Glomerular visceral epithelial cell (primary cell): Measurements from ENCODE around the gene SMNDC1.
"Not testable (repeated sequence)": the region's sequence is repeated elsewhere in the genome, so short reads cannot be mapped to it uniquely, and the experiment has no call there.

Experiments
- DNase-seq: peaks from one replicate; pipeline ENCODE4 v3.0.0-alpha.2; 2016; ENCODE audit errors: extremely low spot score

SMNDC1 gene

DNA sequence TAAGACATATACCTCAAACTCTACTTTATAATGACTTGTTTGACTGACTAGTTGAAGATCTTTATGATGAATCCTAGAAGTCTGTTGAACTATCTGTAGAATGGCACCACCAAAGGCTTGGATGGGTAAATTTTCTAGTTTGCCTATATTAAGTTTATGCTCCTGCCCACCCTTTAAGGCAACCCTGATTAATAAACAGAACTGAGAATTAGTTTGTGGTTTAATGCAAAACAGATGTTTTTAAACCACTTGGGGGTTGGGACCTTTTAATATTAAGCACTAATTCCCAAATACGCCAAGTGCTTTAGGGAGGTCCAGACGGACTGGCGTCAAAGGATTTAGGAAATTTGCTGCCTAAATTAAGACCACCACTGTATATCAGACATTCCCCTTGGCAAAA is 20.5 kb downstream of the SMNDC1 start:
- no peak for DNase-seq

GRCh38 chr10:110279407-110279986 is 25.2 kb downstream of the SMNDC1 start:
- peak; percentile 62 for DNase-seq

GRCh38 chr10:110278562-110279406 is 25.9 kb downstream of the SMNDC1 start:
- DNase-seq = no peak

DNA sequence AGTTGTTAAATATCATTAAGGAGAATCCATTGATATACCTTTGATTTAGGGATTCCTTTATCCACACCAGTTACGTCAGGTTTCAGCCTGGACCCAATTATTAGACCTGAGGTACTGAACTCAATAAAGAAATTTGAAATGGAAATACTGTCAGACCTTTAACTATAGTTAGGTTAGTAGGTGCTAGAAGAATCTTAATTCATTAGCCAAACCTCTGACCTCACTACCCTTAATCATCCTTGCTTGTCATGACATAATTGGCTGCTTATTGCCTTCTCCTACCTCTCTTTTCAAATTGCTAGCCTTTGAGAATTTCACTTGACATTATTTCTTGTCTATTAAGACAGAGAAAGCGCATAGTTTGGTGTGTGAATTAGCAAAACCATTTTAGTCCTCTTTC is 27.1 kb downstream of the SMNDC1 start:
- DNase-seq = no peak

DNA sequence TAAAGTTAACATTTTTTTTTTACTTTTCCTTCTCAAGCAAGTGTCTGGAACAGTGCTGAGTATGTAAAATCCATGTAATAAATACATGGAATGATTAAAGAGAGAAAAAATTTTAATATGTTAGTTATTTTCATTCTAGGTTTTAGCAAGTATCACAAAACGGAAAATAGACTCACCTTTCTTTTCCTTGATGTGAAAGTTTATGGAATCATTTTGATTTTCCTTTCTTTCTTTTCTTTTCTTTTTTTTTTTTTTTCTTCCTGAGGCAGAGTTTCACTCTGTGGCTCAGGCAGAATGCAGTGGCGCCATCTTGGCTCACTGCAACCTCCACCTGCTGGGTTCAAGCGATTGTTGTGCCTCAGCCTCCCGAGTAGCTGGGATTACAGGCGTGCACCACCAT is 28.1 kb downstream of the SMNDC1 start:
- no peak for DNase-seq

GRCh38 chr10:110275128-110275729 is 29.5 kb downstream of the SMNDC1 start:
- DNase-seq = no peak

GRCh38 chr10:110274647-110275046 is 30.1 kb downstream of the SMNDC1 start:
- DNase-seq = no peak

- no peak for DNase-seq
These were observed 30.6 kb downstream of the SMNDC1 start for GRCh38 chr10:110274072-110274627.

- DNase-seq = peak; percentile 75
These were observed 31.2 kb downstream of the SMNDC1 start for GRCh38 chr10:110273474-110273873.

DNA sequence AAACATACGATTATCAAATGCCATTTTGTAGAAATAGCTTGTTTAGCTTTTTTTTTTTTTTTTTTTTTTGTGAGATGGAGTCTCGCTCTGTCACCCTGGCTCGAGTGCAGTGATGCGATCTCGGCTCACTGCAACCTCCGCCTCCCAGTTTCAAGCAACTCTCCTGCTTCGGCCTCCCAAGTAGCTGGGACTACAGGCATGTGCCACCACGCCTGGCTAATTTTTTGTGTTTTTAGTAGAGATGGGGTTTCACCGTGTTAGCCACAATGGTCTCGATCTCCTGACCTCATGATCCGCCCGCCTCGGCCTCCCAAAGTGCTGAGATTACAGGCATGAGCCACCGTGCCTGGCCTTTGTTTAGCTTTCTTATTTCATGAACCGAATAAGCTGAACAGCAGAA is 31.7 kb downstream of the SMNDC1 start:
- DNase-seq = not testable (repeated sequence)

- no peak for DNase-seq
These were observed 35.1 kb downstream of the SMNDC1 start for GRCh38 chr10:110269374-110270318.

DNA sequence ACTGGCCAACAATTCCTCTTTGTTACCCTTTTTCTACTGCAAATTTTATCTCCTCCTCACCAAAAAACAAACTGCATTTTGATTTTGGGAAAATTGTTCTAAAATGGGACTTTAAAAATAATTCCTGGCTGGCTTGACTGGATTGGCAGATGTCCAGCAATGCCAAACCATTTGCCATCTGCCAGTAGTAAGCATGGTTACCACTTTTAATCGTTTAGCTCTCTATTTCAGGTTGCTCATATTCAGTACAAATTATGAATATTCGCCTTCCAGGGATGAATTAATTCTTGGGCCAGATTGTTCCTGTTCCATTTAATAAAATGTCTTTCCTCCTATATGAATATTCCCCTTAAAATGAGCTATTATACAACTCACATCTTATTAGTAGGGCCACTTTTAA is 35.7 kb downstream of the SMNDC1 start:
- DNase-seq = no peak

- DNase-seq = no peak
These were observed 36.3 kb downstream of the SMNDC1 start for GRCh38 chr10:110268442-110268841.

DNA sequence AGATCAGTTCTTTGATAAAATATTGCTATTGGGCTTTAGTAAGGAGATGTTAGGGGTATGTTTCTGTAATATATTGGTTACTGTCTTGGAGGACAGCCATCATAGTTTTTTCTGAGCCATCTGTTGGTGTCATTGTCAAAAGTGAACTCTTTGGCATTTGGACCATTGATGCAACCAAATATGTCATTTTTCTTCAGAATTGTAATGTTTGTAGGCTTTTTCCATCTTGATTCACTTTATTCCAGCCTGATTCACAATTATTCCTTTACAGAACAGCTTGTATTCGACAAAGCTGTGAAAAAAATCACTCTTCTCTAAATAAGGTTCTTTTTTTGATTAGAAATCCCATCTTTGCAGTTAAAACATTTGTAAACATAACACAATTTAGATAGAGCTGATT is 37.4 kb downstream of the SMNDC1 start:
- no peak for DNase-seq

GRCh38 chr10:110265573-110266193 is 39.0 kb downstream of the SMNDC1 start:
- DNase-seq = no peak

DNA sequence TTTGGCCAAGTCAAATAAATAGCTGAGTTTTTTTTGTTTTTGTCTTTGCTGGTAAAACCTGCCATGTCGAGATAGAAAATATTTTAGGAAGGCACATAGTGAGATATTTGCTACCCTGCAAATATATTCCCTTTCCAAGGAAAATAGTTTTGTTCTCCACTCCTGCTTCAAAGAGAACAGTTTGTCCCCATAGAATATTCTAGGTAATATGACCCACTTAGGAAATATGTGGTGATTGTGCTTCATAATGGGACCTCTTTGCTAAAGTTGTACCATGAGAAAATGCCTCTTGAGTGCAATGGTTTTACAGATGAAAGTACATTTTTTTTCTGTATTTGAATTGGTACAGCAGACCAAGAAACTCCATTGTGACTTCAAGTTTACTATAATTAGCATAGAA is 41.6 kb downstream of the SMNDC1 start:
- no peak for DNase-seq

GRCh38 chr10:110260746-110261477 is 43.8 kb downstream of the SMNDC1 start:
- DNase-seq = no peak

- no peak for DNase-seq
These were observed 45.4 kb downstream of the SMNDC1 start for GRCh38 chr10:110259317-110259716.

DNA sequence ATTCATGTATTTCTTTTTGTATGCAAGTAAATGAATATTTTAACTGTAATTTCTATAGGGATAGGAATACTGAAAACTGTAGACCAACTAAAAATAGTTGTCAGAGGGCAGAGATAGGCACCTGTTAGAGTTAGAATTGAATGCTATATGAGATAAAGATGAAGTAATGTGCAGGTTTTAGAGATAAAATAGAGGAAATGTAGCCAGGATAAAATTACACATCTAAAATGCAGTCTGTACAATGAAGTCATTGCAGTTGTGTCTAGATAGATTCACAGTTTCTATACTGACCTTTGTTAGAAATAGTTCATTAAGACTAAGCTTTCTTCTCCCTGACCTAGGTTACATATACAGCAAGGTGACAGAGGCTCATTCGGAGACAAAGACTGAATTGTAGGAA is 46.2 kb downstream of the SMNDC1 start:
- DNase-seq = no peak

DNA sequence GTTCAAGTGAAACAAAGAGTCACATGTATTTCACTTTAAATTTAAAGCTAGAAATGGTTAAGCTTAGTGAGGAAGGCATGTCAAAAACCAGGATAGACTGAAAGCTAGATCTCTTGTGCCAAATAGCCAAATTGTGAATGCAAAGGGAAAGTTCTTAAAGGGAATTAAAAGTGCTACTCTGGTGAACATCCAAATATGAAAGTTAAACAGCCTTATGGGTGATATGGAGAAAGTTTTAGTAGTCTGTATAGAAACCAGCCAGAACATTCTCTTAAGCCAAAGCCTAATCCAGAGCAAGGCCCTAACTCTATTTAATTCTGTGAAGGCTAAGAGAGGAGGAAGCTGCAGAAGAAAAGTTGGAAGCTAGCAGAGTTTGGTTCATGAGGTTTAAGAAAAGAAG is 50.3 kb downstream of the SMNDC1 start:
- DNase-seq = no peak
